RWPE1 (cell line): ENCODE measurements around the gene ATXN10.

Experiments
- CTCF ChIA-PET: fragments of 350-600 bp; sonication (Branson Sonifier 250); formaldehyde crosslinking; extraction: SDS; loops from one replicate; lab custom pipeline; 2021; lab: Yijun Ruan, JAX
- POLR2A ChIA-PET: fragments of 400-600 bp; formaldehyde crosslinking; extraction: SDS; loops from one replicate; lab custom pipeline; 2020; ENCODE audit warnings: antibody characterized with exemption; ENCODE audit not compliant: low non-redundant PET; lab: Yijun Ruan, JAX
- DNase-seq: peaks from one replicate; pipeline ENCODE4 v3.0.0; 2012; ENCODE audit warnings: low spot score
- H3K27ac ChIP-seq: fragments of 450-650 bp; 2 replicates; pipeline ENCODE4 v1.5.1; 2017
- TF ChIP-seq, protein P1 (sequence below): fragments of 450-650 bp; conservative IDR thresholded peaks from 2 replicates; pipeline ENCODE4 v1.5.1; 2017; ENCODE audit warnings: low read depth, mild to moderate bottlenecking

The ATXN10 gene

DNA sequence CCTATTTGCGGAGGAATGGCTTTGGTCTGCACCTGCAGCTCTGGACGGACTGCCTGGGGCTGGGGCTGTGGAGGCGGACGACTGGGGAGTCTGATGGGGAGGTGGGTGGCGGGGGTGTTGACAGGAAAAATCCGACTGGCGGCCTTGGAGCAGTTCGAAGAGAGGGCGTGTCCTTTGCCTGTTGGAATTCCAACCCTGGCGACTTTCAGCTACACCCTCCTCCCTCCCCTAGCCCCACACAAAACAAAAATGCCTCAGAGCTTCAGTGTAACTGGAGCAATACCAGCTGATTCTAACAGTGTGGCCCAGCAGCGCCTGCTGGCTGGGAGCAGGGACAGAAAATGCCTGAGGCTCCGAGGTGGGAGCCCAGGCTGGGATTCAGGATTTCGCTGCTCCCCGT, 85.4 kb downstream of the ATXN10 start:
- CTCF ChIA-PET, result no interaction called here
- POLR2A ChIA-PET, result no interaction called here
- TF ChIP-seq, protein P1, sequence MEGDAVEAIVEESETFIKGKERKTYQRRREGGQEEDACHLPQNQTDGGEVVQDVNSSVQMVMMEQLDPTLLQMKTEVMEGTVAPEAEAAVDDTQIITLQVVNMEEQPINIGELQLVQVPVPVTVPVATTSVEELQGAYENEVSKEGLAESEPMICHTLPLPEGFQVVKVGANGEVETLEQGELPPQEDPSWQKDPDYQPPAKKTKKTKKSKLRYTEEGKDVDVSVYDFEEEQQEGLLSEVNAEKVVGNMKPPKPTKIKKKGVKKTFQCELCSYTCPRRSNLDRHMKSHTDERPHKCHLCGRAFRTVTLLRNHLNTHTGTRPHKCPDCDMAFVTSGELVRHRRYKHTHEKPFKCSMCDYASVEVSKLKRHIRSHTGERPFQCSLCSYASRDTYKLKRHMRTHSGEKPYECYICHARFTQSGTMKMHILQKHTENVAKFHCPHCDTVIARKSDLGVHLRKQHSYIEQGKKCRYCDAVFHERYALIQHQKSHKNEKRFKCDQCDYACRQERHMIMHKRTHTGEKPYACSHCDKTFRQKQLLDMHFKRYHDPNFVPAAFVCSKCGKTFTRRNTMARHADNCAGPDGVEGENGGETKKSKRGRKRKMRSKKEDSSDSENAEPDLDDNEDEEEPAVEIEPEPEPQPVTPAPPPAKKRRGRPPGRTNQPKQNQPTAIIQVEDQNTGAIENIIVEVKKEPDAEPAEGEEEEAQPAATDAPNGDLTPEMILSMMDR, result no peak
- no peak for DNase-seq
- peak overlapping the region; percentile 24 for H3K27ac ChIP-seq

DNA sequence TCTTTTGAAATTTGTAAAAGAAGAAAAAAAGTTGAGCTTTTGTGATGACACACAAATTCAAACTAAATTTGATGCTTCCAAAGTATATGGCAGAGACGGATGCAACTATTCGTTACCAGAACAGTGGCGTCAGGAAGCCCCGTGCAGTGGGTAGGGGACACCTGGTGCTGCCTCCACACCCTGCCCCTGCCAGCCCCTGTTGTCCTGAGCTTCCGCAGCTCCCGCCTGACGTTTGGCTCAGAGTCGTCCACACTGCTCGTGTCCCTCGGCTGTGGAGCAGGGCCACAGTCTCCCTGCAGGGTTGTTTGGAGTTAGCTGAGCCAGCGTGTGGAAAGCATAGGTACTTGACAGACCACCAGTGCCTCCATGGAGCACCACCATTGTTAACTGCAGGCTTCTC, 86.3 kb downstream of the ATXN10 start:
- DNase-seq, result no peak
- TF ChIP-seq, protein P1, result no peak
- CTCF ChIA-PET, result interaction anchor here (0.5 kb wide), 1 partner anchor 191 kb away, joined by 3 read pairs; no protein-coding TSS in a partner anchor
- no peak overlapping the region for H3K27ac ChIP-seq
- POLR2A ChIA-PET, result no interaction called here

DNA sequence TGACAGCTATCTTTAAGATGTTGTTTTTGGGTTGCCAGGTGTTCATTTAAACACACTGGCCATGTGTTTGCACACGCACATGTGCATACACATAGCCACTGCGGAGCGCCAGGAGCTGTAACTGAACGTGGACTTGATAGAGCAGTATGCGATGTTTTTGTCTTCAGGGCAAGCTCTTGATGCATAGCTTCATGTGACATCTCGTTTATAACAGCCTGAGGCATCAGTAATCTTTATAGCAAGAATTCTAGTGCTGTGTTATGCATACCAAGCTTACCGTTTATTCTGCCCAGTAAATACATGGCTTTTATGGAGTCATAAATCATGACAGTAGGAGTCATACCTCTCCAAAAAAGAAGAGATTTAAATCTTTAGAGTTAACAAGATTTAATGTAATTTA, 87.0 kb downstream of the ATXN10 start:
- POLR2A ChIA-PET, result no interaction called here
- no peak for DNase-seq
- TF ChIP-seq, protein P1, result no peak
- H3K27ac ChIP-seq, result no peak overlapping the region
- CTCF ChIA-PET, result no interaction called here

DNA sequence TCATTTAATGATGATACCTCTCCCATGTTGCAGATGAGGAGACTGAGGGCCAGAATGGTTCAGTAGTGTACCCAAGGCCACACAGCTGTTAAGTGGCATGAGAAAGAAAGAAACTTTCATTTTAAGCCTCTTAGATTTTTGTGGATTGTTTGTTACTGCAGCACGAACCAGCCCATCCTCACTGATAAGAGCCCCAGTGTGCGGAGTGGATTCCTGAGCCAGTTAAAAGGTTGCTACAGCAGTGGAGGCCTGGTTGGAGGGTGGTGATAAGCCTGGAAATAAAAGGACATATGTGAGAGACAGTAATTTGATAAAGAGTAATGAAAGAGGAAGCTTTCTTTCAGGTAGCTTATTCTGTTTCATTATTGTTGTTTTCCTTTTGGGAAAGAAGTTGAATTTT, 89.0 kb downstream of the ATXN10 start:
- no peak for DNase-seq
- no peak overlapping the region for H3K27ac ChIP-seq
- TF ChIP-seq, protein P1, result no peak
- ChIA-PET POLR2A (no interaction called here), CTCF (no interaction called here)

DNA sequence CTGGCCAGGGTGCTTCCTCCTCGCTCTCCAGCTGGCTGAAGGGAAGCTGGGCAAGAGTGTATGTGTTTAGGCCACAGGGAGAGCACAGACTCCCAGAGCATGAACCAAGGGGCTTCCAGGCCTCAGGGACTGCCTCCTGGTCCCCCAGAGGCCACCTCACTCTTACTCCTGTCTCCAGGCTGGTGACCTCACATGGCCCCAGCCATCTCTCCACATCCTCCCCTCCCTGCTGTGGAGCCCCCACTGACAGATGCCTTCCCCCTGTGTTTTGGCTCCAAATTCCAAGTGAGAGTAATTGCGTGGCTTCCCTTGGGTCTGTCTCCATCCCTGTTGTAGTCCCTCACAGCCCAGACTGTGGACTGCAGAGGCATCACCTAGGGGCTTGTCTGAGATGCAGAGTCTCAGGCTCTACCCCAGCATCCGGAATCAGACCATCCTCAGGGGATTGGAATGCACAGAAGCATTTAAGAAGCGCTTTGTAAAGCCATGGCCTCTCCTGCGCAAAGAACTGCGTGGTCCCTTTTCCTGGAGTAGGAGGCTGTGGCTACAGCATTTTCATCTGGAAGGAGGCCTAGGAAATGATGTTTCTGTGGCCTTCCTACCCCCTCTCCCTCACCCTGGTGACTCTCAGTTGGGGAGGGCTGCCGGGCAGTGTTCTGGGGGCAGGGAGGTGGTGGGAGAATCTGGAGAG, 91.1 kb downstream of the ATXN10 start:
- POLR2A ChIA-PET, result no interaction called here
- TF ChIP-seq, protein P1, result no peak
- CTCF ChIA-PET, result no interaction called here
- DNase-seq, result no peak
- H3K27ac ChIP-seq, result no peak overlapping the region

DNA sequence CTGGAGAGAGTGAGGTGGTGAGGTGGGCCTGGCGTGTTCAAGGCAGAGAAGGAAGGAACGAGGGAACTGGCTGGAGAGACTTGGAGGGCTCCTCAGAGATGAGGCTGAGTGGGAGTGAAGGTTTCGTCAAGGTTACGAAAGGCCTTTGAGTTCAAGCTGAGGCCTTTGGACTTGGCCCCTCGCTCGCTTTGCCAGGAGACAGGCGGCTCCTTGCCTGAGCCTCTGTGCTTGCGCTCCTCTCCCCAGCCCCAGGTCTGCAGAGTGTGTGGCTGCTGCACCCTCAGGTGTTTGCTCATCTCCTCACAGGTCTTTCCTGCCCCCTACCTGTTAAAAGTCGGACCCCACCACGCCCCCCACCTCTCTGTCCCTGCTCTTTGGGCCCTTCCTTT, 91.6 kb downstream of the ATXN10 start:
- H3K27ac ChIP-seq, result no peak overlapping the region
- CTCF ChIA-PET, result no interaction called here
- POLR2A ChIA-PET, result no interaction called here
- no peak for DNase-seq
- TF ChIP-seq, protein P1, result no peak
